HG03460 (cell line): ENCODE data around the gene NUP85.
"Not testable (repeated sequence)": the region's sequence is repeated elsewhere in the genome, so short reads cannot be mapped to it uniquely, and the experiment has no call there.

Source experiments
- ATAC-seq: cut with Tn5 transposase; IDR thresholded peaks from one replicate; pipeline ENCODE4 v1.9.1; 2021; ENCODE audit not compliant: unreplicated experiment

NUP85 gene

DNA sequence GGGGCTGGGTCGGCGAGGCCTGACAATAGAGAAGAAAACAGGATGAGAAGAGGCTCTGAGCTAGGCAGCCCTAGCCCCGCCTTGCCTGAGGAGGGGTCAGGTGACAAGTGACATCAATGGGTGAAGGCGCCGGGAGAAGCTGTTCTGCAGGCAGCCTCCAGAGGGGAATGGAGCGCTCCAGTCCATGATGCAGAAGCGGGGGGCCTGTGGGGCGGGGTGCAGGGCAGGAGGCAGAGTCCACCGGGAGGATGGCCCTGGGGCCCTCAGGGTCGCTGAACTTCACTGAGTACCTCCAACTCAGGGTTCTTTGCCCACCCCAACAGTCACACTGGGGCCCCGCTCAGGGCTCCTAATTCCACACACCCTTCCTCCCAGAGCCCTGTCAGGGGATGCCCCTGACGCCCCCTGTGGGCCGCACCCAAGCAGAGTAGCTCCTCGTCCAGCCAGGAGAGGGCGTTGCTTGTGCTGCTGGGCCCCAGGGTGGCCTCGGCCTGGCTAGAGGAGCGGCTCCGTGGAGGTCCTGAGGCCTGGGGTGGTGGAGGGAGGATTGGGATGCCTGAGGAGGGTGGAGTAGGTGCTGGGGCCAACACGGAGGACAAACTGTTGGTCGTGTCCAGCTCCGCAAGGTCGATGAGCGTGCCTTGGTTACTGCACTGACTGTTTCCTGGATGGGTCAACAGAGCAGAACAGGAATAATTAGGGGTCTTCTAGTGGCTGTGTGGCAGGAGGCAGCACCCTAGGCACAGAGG is 35.1 kb downstream of the NUP85 start:
- no peak for ATAC-seq

DNA sequence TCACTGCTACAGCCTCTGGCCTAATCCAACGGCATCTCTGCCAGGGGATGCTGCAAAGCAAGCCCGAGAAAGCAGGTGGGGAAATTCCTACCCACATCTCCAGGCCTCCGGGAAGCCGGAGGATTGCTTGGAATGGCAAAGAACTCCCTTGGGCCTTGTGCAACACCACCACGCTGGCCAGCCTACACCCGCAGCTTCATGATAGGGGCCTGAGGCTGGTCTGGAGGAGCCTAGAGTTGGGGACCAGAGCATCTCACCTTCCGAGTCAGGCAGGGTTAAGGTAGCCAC is 35.6 kb downstream of the NUP85 start:
- ATAC-seq = no peak

DNA sequence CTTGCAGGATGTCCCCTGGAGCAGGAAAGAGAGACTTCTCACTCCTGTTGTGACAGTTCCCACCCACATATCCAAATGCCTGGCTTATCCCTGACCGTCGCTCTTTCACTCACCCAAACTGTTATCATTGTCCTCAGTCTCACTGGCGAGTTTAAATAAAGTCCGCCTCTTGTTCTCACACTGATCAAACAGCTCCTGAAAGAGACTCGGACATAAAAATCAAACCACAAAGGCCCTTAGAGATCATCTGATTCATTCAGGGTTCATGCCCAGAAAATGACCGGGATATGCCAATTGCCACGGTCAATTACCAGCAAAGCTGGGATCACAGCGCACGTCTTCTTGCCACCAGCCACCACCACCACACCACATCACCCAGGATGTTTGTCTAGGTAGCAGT is 36.0 kb downstream of the NUP85 start:
- ATAC-seq = no peak

DNA sequence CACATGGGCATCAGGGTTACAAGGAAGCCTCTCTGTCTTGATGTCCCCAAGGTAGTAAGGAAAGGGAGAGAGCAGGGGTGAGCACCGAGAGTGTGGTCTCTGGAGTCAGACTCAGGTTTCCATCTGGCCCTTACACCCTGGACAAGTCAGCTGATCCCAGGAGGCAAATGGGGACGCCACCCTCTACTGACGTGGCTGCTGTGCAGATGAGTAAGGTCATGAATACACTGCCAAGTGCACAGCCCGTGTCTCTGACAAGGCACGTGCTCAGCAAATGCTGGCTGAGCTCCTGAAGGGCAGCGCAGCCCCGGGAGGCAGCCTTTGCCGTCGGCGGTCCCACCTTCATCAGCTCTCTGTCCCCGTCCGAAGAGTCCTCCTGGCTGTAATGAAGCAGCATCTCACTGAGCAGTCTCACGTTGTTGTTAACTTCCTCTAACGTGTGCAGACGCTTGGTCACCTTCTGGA is 36.5 kb downstream of the NUP85 start:
- ATAC-seq = no peak

DNA sequence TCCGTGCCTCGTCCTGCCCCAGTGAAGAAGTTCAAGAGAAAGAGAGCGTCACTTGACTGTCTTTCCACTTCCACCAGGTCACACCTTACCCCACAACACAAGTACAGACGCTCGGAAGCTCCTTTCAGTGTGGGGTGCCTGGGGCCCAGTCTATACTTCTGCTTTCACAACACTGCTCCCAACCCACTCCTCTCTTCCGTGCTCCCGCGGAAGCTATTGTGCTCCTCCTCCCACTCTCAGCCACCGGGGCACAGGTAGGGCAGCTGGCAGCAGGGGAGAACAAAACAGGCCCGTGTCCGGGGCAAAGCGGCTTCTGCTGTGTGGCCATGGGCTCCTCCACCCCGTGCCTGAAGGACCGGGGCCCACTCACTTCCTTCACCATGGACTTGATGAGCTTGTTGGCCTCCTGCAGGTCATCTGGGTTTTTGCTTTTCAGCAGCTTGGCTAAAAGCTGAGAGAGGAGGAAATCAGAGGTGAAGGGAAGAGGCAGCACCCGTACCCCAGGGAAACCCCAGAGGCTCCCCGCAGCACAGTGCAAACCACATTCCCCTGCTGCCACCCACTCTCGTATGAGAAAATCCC is 37.1 kb downstream of the NUP85 start:
- ATAC-seq = no peak

DNA sequence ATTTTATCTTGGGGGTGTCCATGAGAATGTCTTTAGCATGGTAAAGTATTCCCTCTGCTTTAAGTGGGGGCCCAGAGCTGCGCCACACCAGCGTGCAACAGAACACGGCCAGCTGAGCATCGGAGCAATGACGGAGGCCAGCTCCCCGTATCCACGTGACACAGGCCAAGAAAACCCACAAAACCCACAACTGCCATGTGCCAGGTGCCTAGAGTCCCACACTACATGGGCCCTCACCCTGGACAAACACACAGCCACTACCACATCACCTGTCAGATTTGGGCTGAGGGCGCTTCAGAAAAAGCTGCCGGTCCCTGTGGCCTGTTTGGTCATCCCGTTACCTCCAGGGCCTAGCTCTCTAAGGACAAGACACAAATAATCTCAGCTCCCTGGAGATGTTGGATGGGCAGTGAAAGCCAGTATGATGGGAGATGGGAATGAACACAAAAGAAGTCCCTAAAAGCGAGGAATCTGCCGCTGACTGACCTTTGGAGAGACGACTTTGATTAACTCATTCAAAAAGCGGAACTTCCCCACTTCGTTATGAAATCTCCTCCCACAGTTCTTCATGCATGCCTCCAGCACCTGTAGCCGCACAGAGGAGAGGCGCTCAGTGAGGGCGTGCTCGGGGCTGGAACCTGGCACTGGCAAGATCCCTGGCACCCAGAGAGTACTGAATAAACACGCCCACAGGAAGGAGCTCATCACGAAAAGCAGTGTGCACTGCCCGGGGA is 38.8 kb downstream of the NUP85 start:
- ATAC-seq = no peak

DNA sequence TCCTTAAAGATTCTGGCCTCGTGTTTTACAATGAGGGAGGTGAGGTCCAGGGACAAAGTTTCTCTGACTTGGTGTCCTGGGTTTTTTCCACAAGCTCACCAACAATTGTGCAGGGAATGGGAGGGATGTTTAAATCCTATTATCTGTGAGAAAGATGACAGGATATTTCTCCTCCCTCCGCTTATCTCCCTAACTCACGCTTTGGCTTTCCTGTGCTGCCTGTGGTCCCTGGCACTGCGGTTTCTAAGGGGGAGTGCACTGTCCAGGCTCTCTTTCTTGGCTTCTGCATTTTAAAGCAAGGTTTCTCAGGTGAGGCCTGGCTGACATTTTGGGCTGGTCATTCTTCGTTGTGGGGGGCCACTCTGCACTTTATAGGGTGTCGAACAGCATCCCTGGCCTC is 39.5 kb downstream of the NUP85 start:
- ATAC-seq = no peak

DNA sequence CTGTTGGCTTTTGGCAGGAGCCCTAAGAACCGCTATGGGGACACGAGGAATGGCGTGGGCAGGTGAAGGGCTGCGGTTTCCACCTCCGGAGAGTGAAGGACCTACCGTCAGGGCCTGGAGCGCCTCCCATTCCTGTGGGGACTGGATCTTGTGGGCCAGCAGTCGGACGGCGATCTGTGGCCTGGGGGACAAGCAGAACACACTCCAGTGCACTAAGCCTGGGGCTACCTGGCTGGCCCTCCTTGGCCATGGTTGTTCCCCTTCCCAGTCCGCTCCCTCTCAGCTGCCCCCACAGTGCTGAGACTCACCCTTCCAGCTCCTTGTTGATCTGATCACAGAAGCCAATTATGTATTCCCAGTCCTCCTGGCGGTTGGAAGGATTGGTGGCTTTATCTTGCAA is 40.9 kb downstream of the NUP85 start:
- no peak for ATAC-seq

DNA sequence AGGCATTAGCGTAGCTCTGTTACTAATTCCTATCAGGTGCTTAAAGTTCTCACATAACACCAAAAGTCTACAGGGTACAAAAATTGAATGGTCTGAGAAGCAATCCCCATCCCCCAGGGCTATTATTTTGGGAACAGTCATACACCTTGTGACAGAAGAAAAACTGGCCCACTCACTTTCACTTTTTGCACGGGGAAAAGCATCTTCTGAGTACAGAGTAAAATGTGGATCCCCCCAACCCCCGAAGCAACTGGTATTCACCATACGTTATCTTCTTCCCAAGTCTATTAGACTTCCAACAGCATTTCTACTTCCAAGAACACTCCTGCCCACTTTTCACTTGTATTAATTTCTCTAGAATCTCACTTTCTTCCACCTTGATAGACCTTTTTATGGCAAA is 44.1 kb downstream of the NUP85 start:
- ATAC-seq = no peak

DNA sequence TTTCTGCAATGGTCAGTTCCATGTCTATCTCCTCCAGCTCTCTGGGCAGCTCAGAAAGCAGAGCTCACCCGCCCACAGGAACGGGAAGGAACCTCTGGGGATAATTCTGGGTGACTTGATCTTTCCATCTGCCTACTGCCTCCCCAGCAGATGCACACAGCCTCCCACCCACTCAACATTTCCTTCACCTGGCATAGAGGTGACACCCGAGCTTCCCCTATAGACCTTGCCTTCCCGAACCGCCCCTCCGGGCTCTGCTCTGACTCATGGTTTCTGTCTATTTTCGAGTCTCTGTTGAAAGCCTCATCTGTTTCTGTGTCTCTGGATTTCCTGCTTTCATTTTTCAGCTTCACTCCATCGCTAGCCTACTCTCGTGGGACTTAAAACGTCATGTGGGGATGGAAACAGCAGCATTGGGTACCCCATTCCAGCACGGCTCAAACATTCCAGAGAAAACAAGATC is 44.6 kb downstream of the NUP85 start:
- peak; percentile 87 for ATAC-seq

DNA sequence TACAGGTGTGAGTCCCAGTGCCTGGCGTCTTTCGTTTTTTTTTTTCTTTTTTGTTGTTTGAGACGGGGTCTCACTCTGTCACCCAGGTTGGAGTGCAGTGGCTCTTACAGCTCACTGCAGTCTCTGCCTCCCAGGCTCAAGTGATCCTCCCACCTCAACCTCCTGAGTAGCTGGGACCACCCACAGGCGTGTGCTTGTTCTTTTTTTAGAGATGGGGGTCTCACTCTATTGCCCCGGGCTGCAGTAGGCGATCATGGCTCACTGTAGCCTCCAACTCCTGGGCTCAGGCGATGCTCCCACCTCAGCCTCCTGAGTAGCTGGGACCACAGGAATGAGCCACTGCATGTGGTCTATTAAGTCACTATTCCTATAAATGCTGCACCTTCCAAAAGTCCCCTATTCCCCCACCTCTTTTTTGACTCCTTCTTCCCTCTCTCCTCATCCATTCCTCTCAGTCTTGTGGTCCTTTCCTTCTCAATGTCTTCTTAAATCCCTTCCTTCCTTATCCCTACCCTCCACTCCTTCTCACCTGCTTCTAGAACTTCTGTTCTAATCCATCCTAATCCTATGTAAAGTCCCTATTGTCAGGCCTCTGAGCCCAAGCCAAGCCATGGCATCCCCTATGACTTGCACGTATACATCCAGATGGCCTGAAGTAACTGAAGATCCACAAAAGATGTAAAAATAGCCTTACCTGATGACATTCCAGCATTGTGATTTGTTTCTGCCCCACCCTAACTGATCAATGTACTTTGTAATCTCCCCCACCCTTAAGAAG is 46.7 kb downstream of the NUP85 start:
- no peak for ATAC-seq

DNA sequence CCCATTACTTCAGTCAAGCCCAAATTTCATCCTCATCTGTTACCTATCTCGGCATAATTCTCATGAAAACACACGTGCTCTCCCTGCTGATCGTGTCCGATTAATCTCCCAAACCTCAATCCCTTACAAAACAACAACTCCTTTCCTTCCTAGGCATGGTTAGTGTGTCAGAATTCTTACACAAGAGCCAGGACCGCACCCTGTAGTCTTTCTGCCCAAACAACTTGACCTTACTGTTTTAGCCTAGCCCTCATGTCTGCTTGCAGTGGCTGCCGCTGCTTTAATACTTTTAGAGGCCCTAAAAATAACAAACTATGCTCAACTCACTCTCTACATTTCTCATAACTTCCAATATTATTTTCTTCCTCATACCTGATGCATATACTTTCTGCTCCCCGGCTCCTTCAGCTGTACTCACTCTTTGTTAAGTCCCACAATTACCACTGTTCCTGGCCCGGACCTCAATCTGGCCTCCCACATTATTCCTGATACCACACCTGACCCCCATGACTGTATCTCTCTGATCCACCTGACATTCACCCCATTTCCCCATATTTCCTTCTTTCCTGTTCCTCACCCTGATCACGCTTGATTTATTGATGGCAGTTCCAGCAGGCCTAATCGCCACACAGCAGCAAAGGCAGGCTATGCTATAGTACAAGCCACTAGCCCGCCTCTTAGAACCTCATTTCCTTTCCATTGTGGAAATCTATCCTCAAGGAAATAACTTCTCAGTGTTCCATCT is 50.6 kb downstream of the NUP85 start:
- not testable (repeated sequence) for ATAC-seq

DNA sequence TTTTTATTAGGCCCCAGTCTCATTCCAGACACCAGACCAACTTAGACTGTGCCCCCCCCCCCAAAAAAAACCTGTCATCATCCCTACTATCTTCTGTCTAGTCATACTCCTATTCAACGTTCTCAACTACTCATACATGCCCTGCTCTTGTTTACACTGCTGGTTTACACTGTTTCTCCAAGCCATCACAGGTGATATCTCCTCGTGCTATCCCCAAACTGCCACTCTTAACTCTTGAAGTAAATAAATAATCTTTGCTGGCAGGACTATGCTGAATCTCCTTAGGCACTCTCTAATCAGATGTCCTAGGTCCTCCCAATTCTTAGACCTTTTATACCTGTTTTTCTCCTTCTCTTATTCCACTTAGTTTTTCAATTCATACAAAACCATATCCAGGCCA is 51.7 kb downstream of the NUP85 start:
- not testable (repeated sequence) for ATAC-seq

DNA sequence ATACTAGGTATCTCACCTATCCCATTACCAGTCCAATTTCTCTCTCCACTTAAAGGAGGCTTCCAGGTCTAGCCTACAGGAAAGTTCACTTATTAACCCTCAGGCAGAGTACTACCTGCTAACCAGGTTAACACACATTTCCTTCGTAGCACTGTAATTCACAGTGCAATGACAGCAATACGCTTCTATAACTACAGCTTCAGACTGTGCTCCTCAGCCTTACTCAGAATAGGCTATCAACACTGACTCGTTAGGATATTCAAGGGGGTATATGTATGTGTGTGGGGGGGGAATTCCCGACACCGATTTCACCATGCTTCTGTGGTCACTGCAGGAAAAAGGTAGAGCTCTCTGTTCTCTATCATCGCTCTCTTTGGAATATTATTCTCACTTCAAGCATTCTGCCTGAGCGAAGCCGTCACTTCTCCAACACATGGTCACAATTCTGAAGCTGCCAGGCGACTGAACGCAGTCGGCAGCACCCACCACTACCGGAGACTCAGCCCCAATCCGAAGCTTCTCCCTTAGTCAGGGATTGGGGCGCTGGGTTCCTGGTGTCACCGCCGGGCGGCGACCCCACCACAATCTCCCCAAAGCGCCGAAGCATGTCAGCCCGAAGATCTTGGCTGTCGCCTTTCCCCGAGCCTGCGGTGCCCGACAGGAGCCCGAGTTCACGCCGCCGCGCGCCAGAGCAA is 55.3 kb downstream of the NUP85 start:
- ATAC-seq = no peak

DNA sequence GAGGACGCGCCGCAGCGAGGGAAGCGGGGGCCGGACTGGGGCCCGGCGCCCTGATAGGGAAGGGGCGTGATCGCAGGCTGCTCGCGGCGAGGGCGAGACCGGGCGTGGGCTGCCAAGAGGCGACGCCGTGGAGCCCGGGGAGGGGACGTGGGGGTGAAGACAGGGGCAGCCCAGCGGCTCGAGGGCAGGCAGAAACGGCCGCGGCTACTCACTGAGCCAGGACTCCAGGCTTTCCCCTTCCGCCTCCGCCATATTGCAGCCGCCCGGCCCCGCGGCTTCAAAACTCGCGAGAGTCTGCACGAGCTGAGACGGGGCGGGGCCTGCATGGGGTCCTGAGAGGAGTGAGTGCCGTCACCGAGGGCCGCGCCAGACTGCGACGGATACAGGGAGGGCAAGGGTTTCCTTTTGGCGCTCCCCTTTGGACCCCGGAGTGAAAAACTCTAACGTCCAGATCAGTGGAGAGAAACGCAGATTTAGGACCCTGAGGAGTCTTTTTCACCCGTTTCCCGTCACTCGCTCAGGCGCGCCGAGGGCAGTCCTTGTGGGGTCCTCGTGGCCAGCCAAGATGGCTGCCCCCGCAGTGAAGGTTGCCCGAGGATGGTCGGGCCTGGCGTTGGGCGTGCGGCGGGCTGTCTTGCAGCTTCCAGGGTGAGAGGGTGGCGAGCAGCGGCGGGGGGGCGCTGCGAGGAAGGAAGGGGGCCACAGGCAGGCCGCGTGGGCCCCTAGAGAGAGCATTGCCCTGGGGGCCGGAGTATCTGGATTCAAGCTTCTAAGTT is 56.0 kb downstream of the NUP85 start, which contains the start of the genes GGA3 and MRPS7:
Gene GGA3, minus strand, starts transcription at position 271 of the 776 bp plus-strand sequence. Its CDS starts 19 bp downstream, at position 252.
Gene MRPS7, plus strand, starts transcription at position 544 of the 776 bp plus-strand sequence. Its CDS starts 22 bp downstream, at position 566.
- peak; percentile 83 for ATAC-seq

DNA sequence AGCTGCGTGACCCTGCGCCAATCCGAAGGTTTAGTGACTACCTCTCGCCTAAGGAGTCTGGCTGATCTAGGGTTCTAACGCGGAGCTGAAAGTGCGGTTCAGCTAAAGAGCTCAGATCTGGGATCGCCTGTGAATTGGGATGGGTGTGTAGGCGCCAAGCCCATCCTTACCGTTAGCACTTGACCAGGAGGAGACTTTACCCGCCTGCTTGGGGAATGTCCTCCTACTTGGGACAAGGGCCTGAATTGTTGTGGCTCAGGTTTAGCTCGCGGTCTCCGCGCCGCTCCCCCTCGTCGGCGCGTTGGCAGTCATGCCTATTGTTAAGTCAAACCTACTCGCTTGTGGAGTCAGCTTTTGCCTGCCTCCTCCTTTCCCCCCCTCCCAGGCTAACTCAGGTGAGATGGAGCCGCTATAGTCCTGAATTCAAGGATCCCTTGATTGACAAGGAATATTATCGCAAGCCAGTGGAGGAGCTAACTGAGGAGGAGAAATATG is 56.7 kb downstream of the NUP85 start:
- no peak for ATAC-seq

DNA sequence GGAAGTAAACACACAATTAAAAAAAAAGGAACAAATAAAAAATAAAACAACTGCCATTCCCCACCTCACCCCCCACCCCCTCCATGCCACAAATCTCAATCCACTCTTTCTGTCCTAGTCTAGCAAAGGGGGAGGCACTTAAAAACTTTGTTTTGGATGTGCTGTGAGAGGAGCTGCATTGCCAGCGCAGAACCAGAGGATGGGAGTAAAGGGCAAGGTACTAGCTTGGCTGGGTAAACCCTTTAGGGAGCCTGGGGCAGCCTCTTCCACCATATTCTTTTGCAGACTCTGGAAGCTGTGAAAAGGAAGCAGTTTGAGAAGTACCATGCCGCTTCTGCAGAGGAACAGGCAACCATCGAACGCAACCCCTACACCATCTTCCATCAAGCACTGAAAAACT is 57.6 kb downstream of the NUP85 start:
- ATAC-seq = no peak

DNA sequence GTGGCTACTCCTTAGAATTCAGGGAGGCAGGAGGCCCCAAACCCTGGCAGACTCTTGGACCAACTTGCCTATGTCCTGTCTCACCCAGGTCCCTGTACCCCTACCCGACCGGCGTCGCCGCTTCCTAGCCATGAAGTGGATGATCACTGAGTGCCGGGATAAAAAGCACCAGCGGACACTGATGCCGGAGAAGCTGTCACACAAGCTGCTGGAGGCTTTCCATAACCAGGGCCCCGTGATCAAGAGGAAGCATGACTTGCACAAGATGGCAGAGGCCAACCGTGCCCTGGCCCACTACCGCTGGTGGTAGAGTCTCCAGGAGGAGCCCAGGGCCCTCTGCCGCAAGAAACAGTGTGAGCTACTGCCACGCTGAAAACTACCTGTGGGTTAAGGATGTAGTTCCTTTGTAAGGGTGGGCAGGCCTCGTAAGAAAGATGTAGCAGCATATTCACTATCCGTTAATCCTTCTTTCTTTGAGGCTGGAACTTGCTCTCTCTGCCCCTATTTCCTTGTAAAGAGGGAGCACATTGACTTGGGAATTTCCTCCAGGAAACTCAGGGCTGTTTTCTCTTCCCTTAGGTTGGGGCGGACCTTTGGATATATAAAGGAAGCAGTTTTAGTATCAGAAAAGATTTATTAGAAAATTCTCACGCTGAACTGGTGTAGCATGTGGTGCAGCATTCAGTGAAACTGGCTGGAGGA is 60.3 kb downstream of the NUP85 start:
- no peak for ATAC-seq
